Calu3 (cell line): ENCODE data around the gene SLC30A5. TPM values are rescaled to one million over a fixed set of nuclear protein-coding genes. Genes with fewer than 3 reads are reported as not detected.
"Not testable (repeated sequence)": the region's sequence is repeated elsewhere in the genome, so short reads cannot be mapped to it uniquely, and the experiment has no call there.

Experiments
- Bru-seq: library from RNA; stranded (reverse); fragments of 400-500 nt; gene quantifications from one replicate; lab custom pipeline; 2021; lab: Mats Ljungman, UMichigan
- BruChase-seq, 2 experiments: library from RNA; stranded (reverse); fragments of 400-500 nt; gene quantifications; one replicate each; lab custom pipeline; 2021; lab: Mats Ljungman, UMichigan
- BruUV-seq: library from RNA; stranded (reverse); fragments of 400-500 nt; replicated peaks from 2 replicates; lab custom pipeline; 2021; lab: Mats Ljungman, UMichigan
- CTCF ChIA-PET: fragments of 300-600 bp; sonication (Branson Sonifier 250); formaldehyde crosslinking; loops from one replicate; lab custom pipeline; 2022; ENCODE audit warnings: antibody characterized with exemption; lab: Charles Lee
- DNase-seq: peaks from one replicate; pipeline ENCODE4 v3.0.0; 2022
- H3K27ac Mint-ChIP-seq: one replicate; pipeline ENCODE4 v1.8.0; 2022; ENCODE audit warnings: mixed read lengths; ENCODE audit not compliant: unreplicated experiment
- H3K27me3 Mint-ChIP-seq: one replicate; pipeline ENCODE4 v1.8.0; 2022; ENCODE audit warnings: mixed read lengths; ENCODE audit not compliant: unreplicated experiment
- H3K36me3 Mint-ChIP-seq: one replicate; pipeline ENCODE4 v1.8.0; 2022; ENCODE audit warnings: mild to moderate bottlenecking, moderate library complexity, mixed read lengths; ENCODE audit not compliant: insufficient read depth, unreplicated experiment
- H3K4me1 Mint-ChIP-seq: one replicate; pipeline ENCODE4 v1.8.0; 2022; ENCODE audit warnings: mild to moderate bottlenecking, low read depth, mixed read lengths; ENCODE audit not compliant: unreplicated experiment
- H3K4me3 Mint-ChIP-seq: one replicate; pipeline ENCODE4 v1.8.0; 2022; ENCODE audit warnings: mild to moderate bottlenecking, low read depth, moderate library complexity, mixed read lengths; ENCODE audit not compliant: unreplicated experiment
- H3K9me3 Mint-ChIP-seq: one replicate; pipeline ENCODE4 v1.8.0; 2022; ENCODE audit warnings: low read depth, mixed read lengths; ENCODE audit not compliant: unreplicated experiment
- CTCF ChIP-seq: fragments of 200-600 bp; IDR thresholded peaks from one replicate; pipeline ENCODE4 v1.8.0; 2022; ENCODE audit warnings: antibody characterized with exemption; ENCODE audit not compliant: unreplicated experiment
- intact Hi-C: fragments of 100-400 bp; cut with micrococcal nuclease; formaldehyde crosslinking; loops from one replicate; pipeline ENCODE4 v1.10.0; 2022; ENCODE audit not compliant: unreplicated experiment
- long read RNA-seq: library from polyadenylated mRNA; stranded (forward); transcript quantifications from one replicate; pipeline ENCODE4 v2.0.0, GENCODE V29; 2022
- total RNA-seq: library from RNA; stranded (reverse); gene quantifications from 2 replicates; pipeline ENCODE4 v1.2.3, GENCODE V29; 2022

SLC30A5 gene
- total RNA-seq (45.9 and 51.0 TPM in 2 replicates), Bru-seq, nascent RNA (percentile 78 among the genes with signal in this experiment), BruChase-seq, experiment 1, labeled RNA remaining after a 6-hour chase (percentile 82 among the genes with signal in this experiment), BruChase-seq, experiment 2, labeled RNA remaining after a 2-hour chase (percentile 76 among the genes with signal in this experiment)
- long read RNA-seq, full-length matches to known transcripts, result 40 of 51 reads
- long read RNA-seq, partial matches to known transcripts, result 2 of 51 reads
- long read RNA-seq, other reads (novel, unspliced or antisense), result 9 of 51 reads

GRCh38 chr5:69093771-69094482, at the start of gene SLC30A5:
SLC30A5 (plus strand) TSS chr5:69094014; CDS start chr5:69094256, 242 bp downstream.
- Mint-ChIP-seq H3K36me3 (peaks cover 31% of the 10 kb centered on the region), H3K4me1 (no peaks in the 10 kb centered on the region), H3K9me3 (no peaks in the 10 kb centered on the region), H3K27me3 (no peaks in the 10 kb centered on the region), H3K27ac (peak within 1 kb of the TSS; percentile 90), H3K4me3 (peak within 1 kb of the TSS; percentile 92)
- no TSS peak for BruUV-seq
- TF ChIP-seq CTCF, result peak; percentile 76
- CTCF ChIA-PET, result interaction anchor here (0.7 to 1.6 kb wide), 14 partner anchors 11 to 444 kb away, joined by 3 to 17 read pairs (median 4); partner anchors contain the start of genes CCDC125, CCNB1 and CDK7
- DNase-seq, result peak; percentile 98
- intact Hi-C loops, result loop anchor here (10.0 kb wide), 1 partner anchor 71 kb away; the partner anchor contains the start of gene CCNB1

GRCh38 chr5:69045213-69045612, 48.6 kb upstream of the SLC30A5 start:
- H3K4me3 Mint-ChIP-seq, H3K27ac Mint-ChIP-seq, H3K27me3 Mint-ChIP-seq, H3K9me3 Mint-ChIP-seq, H3K36me3 Mint-ChIP-seq, DNase-seq, intact Hi-C loops, BruUV-seq, CTCF ChIA-PET: not testable (repeated sequence)
- H3K4me1 Mint-ChIP-seq, result peaks cover 21% of the 10 kb centered on the region

- DNase-seq, result no peak
- Mint-ChIP-seq H3K27me3 (no peaks in the 10 kb centered on the region), H3K27ac (peak overlapping the region; percentile 40), H3K9me3 (no peaks in the 10 kb centered on the region), H3K4me1 (peaks cover 21% of the 10 kb centered on the region), H3K4me3 (no peak overlapping the region), H3K36me3 (peaks cover 6% of the 10 kb centered on the region)
- intact Hi-C loops, result no loop called here
- CTCF ChIA-PET, result interaction anchor here (1.0 to 1.2 kb wide), 2 partner anchors 22 to 48 kb away, joined by 3 to 4 read pairs; partner anchors contain the start of gene SLC30A5
- TF ChIP-seq CTCF, result no peak
- BruUV-seq, result no TSS peak
These were observed 47.3 kb upstream of the SLC30A5 start for GRCh38 chr5:69046375-69046957.

- H3K27ac Mint-ChIP-seq, result no peak overlapping the region
- no peak overlapping the region for H3K4me3 Mint-ChIP-seq
- TF ChIP-seq CTCF, result peak; percentile 29
- H3K9me3 Mint-ChIP-seq, result no peaks in the 10 kb centered on the region
- DNase-seq, result no peak
- no peaks in the 10 kb centered on the region for H3K36me3 Mint-ChIP-seq
- H3K4me1 Mint-ChIP-seq, result peaks cover 20% of the 10 kb centered on the region
- intact Hi-C loops, result no loop called here
- CTCF ChIA-PET, result interaction anchor here (0.7 kb wide), 1 partner anchor 99 kb away, joined by 3 read pairs; no protein-coding TSS in a partner anchor
- no peaks in the 10 kb centered on the region for H3K27me3 Mint-ChIP-seq
- no TSS peak for BruUV-seq
These were observed 45.6 kb upstream of the SLC30A5 start for GRCh38 chr5:69048230-69048629.
